Uterus (tissue), 4 donors: ENCODE results near the gene STOML1. TPM values are rescaled to one million over a fixed set of nuclear protein-coding genes. Genes with fewer than 3 reads are reported as not detected.

ENCODE experiments used
- DNase-seq, 2 donors: peaks; one replicate each; pipeline ENCODE4 v3.0.0-alpha.2; 2019 to 2020
- H3K27ac ChIP-seq, 2 donors: fragments of 200-600 bp; sonication (generic); 1 replicate in 1 of 2; 2 replicates in 1 of 2; pipeline ENCODE4 v1.5.1; 2016 to 2018
- H3K27me3 ChIP-seq, 2 donors: fragments of 200-600 bp; sonication (generic); one replicate each; pipeline ENCODE4 v1.5.1; 2018 to 2019; ENCODE audit warnings: control low read depth in 1 of 2
- H3K36me3 ChIP-seq, 2 donors: fragments of 200-600 bp; sonication (generic); one replicate each; pipeline ENCODE4 v1.5.1; 2019; ENCODE audit warnings: control low read depth in 1 of 2
- H3K4me1 ChIP-seq, 2 donors: fragments of 200-600 bp; sonication (generic); one replicate each; pipeline ENCODE4 v1.5.1; 2018 to 2019; ENCODE audit warnings: control low read depth in 1 of 2
- H3K4me3 ChIP-seq, 2 donors: fragments of 200-600 bp; sonication (generic); 1 replicate in 1 of 2; 2 replicates in 1 of 2; pipeline ENCODE4 v1.5.1; 2018 to 2019; ENCODE audit warnings: mild to moderate bottlenecking in 1 of 2
- H3K9me3 ChIP-seq, 2 donors: fragments of 200-600 bp; sonication (generic); one replicate each; pipeline ENCODE4 v1.5.1; 2019; ENCODE audit warnings: control low read depth in 1 of 2
- CTCF ChIP-seq, 4 experiments: fragments of 200-600 bp in 2 of 4; fragments of 450-650 bp in 2 of 4; sonication (generic) in 2 of 4; IDR thresholded peaks; one replicate each; pipeline ENCODE4 v1.5.1; 2016 to 2019; ENCODE audit warnings: antibody characterized with exemption in 4 of 4, mild to moderate bottlenecking in 2 of 4, moderate library complexity in 1 of 4
- POLR2A ChIP-seq, 2 donors: fragments of 450-650 bp; IDR thresholded peaks; one replicate each; pipeline ENCODE4 v1.6.1; 2016; ENCODE audit warnings: antibody characterized with exemption in 2 of 2, mild to moderate bottlenecking in 1 of 2, moderate library complexity in 1 of 2
- intact Hi-C: fragments of 100-400 bp; cut with DNase I; formaldehyde crosslinking; loops from one replicate; pipeline ENCODE4 v1.15.1; 2023; ENCODE audit warnings: low total_unique reads
- total RNA-seq, 4 donors: library from RNA; depleted of rRNA in 3 of 4; stranded (reverse); fragments of >200 nt in 3 of 4; gene quantifications; one replicate each; pipeline versions ENCODE4 v1.1.0 to v1.2.4, GENCODE V29; 2014 to 2023
- donor health status: DM: yes; HTN: yes; CAD: no.

Gene STOML1
- total RNA-seq, 4 donors from 2014 or later, result 4.4 to 16.6 (median 8.3) TPM

- H3K27ac ChIP-seq, result peak overlapping the region; percentile 8 to 77
- no peak for DNase-seq
- intact Hi-C loops, result no loop called here
- no peaks in the 10 kb centered on the region for H3K27me3 ChIP-seq
- H3K36me3 ChIP-seq, result no peaks in the 10 kb centered on the region
- TF ChIP-seq CTCF (IDR thresholded peaks at IDR 0.05), result no peak
- TF ChIP-seq POLR2A (IDR thresholded peaks at IDR 0.05), result no peak
- H3K4me1 ChIP-seq, result peaks cover 7 to 21% of the 10 kb centered on the region in 2 donors
- H3K9me3 ChIP-seq, result no peaks in the 10 kb centered on the region
- H3K4me3 ChIP-seq, result no peak overlapping the region
These were observed 4.8 kb downstream of the STOML1 start for GRCh38 chr15:73987250-73987649.

GRCh38 chr15:73986776-73987056 lies 5.4 kb downstream of the STOML1 start:
- Histone ChIP-seq H3K36me3 (no peaks in the 10 kb centered on the region), H3K9me3 (no peaks in the 10 kb centered on the region), H3K4me1 (peaks cover 7 to 25% of the 10 kb centered on the region in 2 donors), H3K27me3 (no peaks in the 10 kb centered on the region), H3K27ac (peak overlapping the region; percentile 8 to 77), H3K4me3 (no peak overlapping the region)
- TF ChIP-seq CTCF (IDR thresholded peaks at IDR 0.05) (no peak), POLR2A (IDR thresholded peaks at IDR 0.05) (no peak)
- intact Hi-C loops, result no loop called here
- no peak for DNase-seq

GRCh38 chr15:73986055-73986775 lies 5.9 kb downstream of the STOML1 start:
- intact Hi-C loops, result no loop called here
- no peaks in the 10 kb centered on the region for H3K27me3 ChIP-seq
- peak overlapping the region; percentile 8 to 77 for H3K27ac ChIP-seq
- H3K9me3 ChIP-seq, result no peaks in the 10 kb centered on the region
- TF ChIP-seq CTCF (IDR thresholded peaks at IDR 0.05) (no peak), POLR2A (IDR thresholded peaks at IDR 0.05) (no peak)
- DNase-seq, result no peak
- no peaks in the 10 kb centered on the region for H3K36me3 ChIP-seq
- no peak overlapping the region for H3K4me3 ChIP-seq
- H3K4me1 ChIP-seq, result peaks cover 7 to 25% of the 10 kb centered on the region in 2 donors

- DNase-seq, result no peak
- Histone ChIP-seq H3K9me3 (no peaks in the 10 kb centered on the region), H3K27ac (peak overlapping the region; percentile 44 to 77)
These were observed 6.8 kb downstream of the STOML1 start for GRCh38 chr15:73985101-73985873.

More at GRCh38 chr15:73985101-73985873, 6.8 kb downstream of the STOML1 start:
- Histone ChIP-seq H3K4me3 (no peak overlapping the region), H3K27me3 (no peaks in the 10 kb centered on the region), H3K36me3 (no peaks in the 10 kb centered on the region), H3K4me1 (peaks cover 7 to 16% of the 10 kb centered on the region in 2 donors)
- intact Hi-C loops, result no loop called here
- TF ChIP-seq CTCF (IDR thresholded peaks at IDR 0.05) (no peak), POLR2A (IDR thresholded peaks at IDR 0.05) (no peak)
